Measurements from ENCODE around the gene CD52.

DNA sequence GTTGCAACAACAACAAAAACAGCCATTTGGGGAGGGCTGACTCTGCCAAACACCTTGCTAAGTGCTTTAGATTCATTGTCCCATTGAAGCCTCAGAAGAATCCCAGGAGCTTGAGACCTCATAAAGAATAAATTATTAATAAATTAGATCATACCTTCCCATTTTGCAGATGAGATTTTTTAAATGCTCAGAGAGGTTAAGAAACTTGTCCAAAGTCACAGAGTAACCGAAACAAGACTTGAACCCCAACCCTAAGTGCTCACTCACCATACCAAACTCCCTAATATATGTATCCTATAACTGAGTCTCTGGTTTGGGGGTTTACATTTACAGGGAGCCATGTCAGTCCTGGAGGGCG is 32.6 kb downstream of the CD52 start:
- TF ChIP-seq, protein P1, sequence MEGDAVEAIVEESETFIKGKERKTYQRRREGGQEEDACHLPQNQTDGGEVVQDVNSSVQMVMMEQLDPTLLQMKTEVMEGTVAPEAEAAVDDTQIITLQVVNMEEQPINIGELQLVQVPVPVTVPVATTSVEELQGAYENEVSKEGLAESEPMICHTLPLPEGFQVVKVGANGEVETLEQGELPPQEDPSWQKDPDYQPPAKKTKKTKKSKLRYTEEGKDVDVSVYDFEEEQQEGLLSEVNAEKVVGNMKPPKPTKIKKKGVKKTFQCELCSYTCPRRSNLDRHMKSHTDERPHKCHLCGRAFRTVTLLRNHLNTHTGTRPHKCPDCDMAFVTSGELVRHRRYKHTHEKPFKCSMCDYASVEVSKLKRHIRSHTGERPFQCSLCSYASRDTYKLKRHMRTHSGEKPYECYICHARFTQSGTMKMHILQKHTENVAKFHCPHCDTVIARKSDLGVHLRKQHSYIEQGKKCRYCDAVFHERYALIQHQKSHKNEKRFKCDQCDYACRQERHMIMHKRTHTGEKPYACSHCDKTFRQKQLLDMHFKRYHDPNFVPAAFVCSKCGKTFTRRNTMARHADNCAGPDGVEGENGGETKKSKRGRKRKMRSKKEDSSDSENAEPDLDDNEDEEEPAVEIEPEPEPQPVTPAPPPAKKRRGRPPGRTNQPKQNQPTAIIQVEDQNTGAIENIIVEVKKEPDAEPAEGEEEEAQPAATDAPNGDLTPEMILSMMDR (IDR thresholded peaks at IDR 0.05) = no peak
- no peak for TF ChIP-seq POLR2A (IDR thresholded peaks at IDR 0.05)
